Measurements from ENCODE around the gene CLCN5.

DNA sequence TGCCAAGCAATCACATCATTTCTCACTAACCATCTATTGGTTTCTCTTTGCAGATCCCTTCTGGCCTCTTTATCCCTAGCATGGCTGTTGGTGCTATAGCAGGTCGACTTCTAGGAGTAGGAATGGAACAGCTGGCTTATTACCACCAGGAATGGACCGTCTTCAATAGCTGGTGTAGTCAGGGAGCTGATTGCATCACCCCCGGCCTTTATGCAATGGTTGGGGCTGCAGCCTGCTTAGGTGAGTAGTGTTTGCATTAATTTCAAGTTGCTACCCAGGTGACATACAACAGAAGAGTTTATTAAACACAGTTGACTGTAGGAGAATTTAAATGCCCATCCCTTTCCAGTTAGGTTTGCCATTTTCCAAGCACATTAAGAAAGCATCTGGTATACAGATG, 166.2 kb downstream of the CLCN5 start:
- TF ChIP-seq TAF1 (IDR thresholded peaks at IDR 0.05; ENCODE audit: low read depth, low read length) (no peak), POLR2AphosphoS5 (IDR thresholded peaks at IDR 0.05; ENCODE audit: low read depth, low read length) (no peak), POLR2A (IDR thresholded peaks at IDR 0.05; ENCODE audit: low read depth, low read length) (no peak)
